Stimulated activated CD4-positive, alpha-beta T cell treated with anti-CD3 and anti-CD28 coated beads, TNF-alpha, amount 100 ng/mL, for 1 hour (primary cell): Measurements from ENCODE around the gene RAB31.
"Not testable (repeated sequence)": the region's sequence is repeated elsewhere in the genome, so short reads cannot be mapped to it uniquely, and the experiment has no call there.

Experiments used
- DNase-seq, 3 donors: peaks; one replicate each; pipeline ENCODE4 v3.0.0-alpha.2; 2020; ENCODE audit warnings: low read depth in 3 of 3, low spot score in 1 of 3

The RAB31 gene

GRCh38 chr18:9708057-9708433 lies at the start of gene RAB31:
RAB31 (plus strand) TSS chr18:9708301; CDS start chr18:9708406, 105 bp downstream.
- DNase-seq, result no peak

- DNase-seq, result no peak
Measured at GRCh38 chr18:9659499-9660375, 48.4 kb upstream of the RAB31 start.

- no peak for DNase-seq
Measured at GRCh38 chr18:9661564-9661963, 46.5 kb upstream of the RAB31 start.

- no peak for DNase-seq
Measured at GRCh38 chr18:9663377-9663776, 44.7 kb upstream of the RAB31 start.

GRCh38 chr18:9665314-9665713 lies 42.8 kb upstream of the RAB31 start:
- DNase-seq, result no peak

- DNase-seq, result no peak
Measured at GRCh38 chr18:9666548-9666947, 41.6 kb upstream of the RAB31 start.

GRCh38 chr18:9669016-9669415 lies 39.1 kb upstream of the RAB31 start:
- DNase-seq, result no peak

GRCh38 chr18:9671214-9671613 lies 36.9 kb upstream of the RAB31 start:
- no peak for DNase-seq

- no peak for DNase-seq
Measured at GRCh38 chr18:9673296-9674251, 34.5 kb upstream of the RAB31 start.

GRCh38 chr18:9678216-9678615 lies 29.9 kb upstream of the RAB31 start:
- DNase-seq, result not testable (repeated sequence)

- no peak for DNase-seq
Measured at GRCh38 chr18:9679125-9679524, 29.0 kb upstream of the RAB31 start.

- DNase-seq, result no peak
Measured at GRCh38 chr18:9681217-9681616, 26.9 kb upstream of the RAB31 start.

GRCh38 chr18:9682572-9682971 lies 25.5 kb upstream of the RAB31 start:
- DNase-seq, result no peak

- no peak for DNase-seq
Measured at GRCh38 chr18:9683418-9684396, 24.4 kb upstream of the RAB31 start.

GRCh38 chr18:9684881-9685614 lies 23.1 kb upstream of the RAB31 start:
- no peak for DNase-seq

GRCh38 chr18:9685615-9685890 lies 22.5 kb upstream of the RAB31 start:
- DNase-seq, result no peak

- DNase-seq, result no peak
Measured at GRCh38 chr18:9688036-9688741, 19.9 kb upstream of the RAB31 start.

GRCh38 chr18:9689253-9689652 lies 18.8 kb upstream of the RAB31 start:
- DNase-seq, result no peak

GRCh38 chr18:9690418-9691188 lies 17.5 kb upstream of the RAB31 start:
- no peak for DNase-seq
